Measurements from ENCODE around the gene PPP2CA.

- no peak for TF ChIP-seq CTCF (IDR thresholded peaks at IDR 0.05; ENCODE audit: control extremely low read depth in 1 of 3, insufficient read depth in 1 of 3, low read depth in 1 of 3, low read length in 3 of 3)
- TF ChIP-seq POLR2A (IDR thresholded peaks at IDR 0.05; ENCODE audit: control extremely low read depth in 1 of 2, low read depth in 2 of 2, low read length in 2 of 2), result no peak
- no peak for TF ChIP-seq SIN3A (conservative IDR thresholded peaks at IDR 0.05 in 1 of 2, IDR thresholded peaks at IDR 0.05 in 1 of 2; ENCODE audit: low read depth in 1 of 2, low read length in 2 of 2)
- TF ChIP-seq CHD1 (IDR thresholded peaks at IDR 0.05; ENCODE audit: low read depth, low read length), result no peak
- no peak for TF ChIP-seq NRF1 (IDR thresholded peaks at IDR 0.05; ENCODE audit: low read depth, low read length)
- no peak for TF ChIP-seq MAX (IDR thresholded peaks at IDR 0.05)
- TF ChIP-seq HDAC2 (IDR thresholded peaks at IDR 0.05; ENCODE audit: borderline replicate concordance in 1 of 2, low read depth in 2 of 2, low read length in 2 of 2), result no peak
- no peak for TF ChIP-seq TBP (IDR thresholded peaks at IDR 0.05; ENCODE audit: low read depth, low read length)
- no peak for TF ChIP-seq RAD21 (IDR thresholded peaks at IDR 0.05 in 1 of 2, conservative IDR thresholded peaks at IDR 0.05 in 1 of 2; ENCODE audit: low read depth in 2 of 2, low read length in 2 of 2)
- no peak for TF ChIP-seq JUN (IDR thresholded peaks at IDR 0.05; ENCODE audit: low read depth, low read length)
Measured at GRCh38 chr5:134267366-134268018, 41.6 kb upstream of the PPP2CA start.
